Measurements from ENCODE around the gene SYT12.

DNA sequence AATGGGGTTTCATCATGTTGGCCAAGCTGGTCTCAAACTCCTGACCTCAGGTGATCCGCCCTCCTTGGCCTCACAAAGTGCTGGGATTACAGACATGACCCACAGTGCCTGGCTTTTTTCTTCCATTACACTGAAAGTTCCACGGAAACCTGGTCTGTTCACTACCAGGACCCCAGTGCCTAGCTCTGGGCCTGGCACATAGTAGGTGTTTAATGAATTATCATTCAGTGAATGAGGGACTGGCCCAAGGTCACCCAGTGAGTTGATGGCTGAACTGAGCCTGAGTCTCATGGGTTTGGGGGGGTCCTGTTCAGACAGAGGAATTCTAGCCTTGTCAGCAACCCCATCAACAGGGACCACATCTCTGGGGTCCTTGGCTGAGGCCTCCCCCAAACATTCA is 44.7 kb upstream of the SYT12 start:
- TF ChIP-seq, protein P1, sequence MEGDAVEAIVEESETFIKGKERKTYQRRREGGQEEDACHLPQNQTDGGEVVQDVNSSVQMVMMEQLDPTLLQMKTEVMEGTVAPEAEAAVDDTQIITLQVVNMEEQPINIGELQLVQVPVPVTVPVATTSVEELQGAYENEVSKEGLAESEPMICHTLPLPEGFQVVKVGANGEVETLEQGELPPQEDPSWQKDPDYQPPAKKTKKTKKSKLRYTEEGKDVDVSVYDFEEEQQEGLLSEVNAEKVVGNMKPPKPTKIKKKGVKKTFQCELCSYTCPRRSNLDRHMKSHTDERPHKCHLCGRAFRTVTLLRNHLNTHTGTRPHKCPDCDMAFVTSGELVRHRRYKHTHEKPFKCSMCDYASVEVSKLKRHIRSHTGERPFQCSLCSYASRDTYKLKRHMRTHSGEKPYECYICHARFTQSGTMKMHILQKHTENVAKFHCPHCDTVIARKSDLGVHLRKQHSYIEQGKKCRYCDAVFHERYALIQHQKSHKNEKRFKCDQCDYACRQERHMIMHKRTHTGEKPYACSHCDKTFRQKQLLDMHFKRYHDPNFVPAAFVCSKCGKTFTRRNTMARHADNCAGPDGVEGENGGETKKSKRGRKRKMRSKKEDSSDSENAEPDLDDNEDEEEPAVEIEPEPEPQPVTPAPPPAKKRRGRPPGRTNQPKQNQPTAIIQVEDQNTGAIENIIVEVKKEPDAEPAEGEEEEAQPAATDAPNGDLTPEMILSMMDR (IDR thresholded peaks at IDR 0.05 in 8 of 11, conservative IDR thresholded peaks at IDR 0.05 in 3 of 11): no peak
- TF ChIP-seq POLR2A (IDR thresholded peaks at IDR 0.05): no peak
- TF ChIP-seq POLR2AphosphoS5 (IDR thresholded peaks at IDR 0.05): no peak
